SH-SY5Y (cell line): ENCODE measurements around the gene OR6K3.

Experiments used
- GATA2 ChIP-seq: IDR thresholded peaks from 2 replicates; pipeline ENCODE4 v1.6.1; 2011; ENCODE audit warnings: mild to moderate bottlenecking, low read depth, low read length
- GATA3 ChIP-seq: IDR thresholded peaks from 2 replicates; pipeline ENCODE4 v1.6.1; 2011; ENCODE audit warnings: low read depth, mild to moderate bottlenecking, low read length, moderate library complexity

DNA sequence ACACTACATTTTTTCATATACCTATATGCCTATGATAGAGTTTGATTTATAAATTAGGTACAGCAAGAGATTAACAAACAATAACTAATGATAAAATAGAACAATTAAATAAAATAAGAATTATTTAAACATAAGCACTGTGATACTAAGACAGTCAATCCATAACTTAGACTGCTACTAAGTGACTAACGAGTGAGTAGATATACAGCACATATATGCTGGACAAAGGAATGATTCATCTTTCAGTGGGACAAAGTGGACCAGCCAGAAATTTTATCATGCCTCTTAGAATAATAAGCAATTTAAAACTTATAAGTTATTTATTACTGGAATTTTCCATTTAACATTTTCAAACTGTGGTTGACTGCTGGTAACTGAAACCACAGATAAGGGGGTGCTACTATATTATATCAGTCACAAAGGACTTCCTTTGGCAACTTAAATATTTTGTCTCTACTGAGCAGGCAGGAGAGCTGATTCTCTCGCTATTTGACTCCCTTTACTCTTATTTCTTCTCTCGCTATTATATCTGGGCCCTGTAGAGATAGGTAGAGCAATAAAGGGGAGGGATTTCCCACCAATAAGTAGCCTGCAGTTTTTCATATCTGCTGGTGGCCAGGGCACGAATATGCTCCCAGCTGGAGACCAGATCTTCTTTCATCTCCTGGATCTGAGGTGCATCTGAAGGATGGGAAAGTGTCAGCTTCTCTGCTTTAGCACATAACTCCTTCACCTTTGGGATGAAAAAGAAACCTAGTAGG lies 44.8 kb downstream of the OR6K3 start:
- no peak for TF ChIP-seq GATA2
- TF ChIP-seq GATA3: no peak
